Rectal smooth muscle tissue (tissue), 1 donor: ENCODE data around the gene TJP2.
"Not testable (repeated sequence)": the region's sequence is repeated elsewhere in the genome, so short reads cannot be mapped to it uniquely, and the experiment has no call there.

Experiments used
- H3K27ac ChIP-seq: one replicate; pipeline ENCODE4 v1.7.0; 2013; ENCODE audit warnings: low read depth, low read length, inconsistent platforms
- H3K27me3 ChIP-seq: one replicate; pipeline ENCODE4 v1.7.0; 2013; ENCODE audit warnings: low read length; ENCODE audit not compliant: control insufficient read depth, insufficient read depth
- H3K36me3 ChIP-seq: one replicate; pipeline ENCODE4 v1.7.0; 2013; ENCODE audit warnings: low read length; ENCODE audit not compliant: control insufficient read depth, insufficient read depth
- H3K4me1 ChIP-seq: one replicate; pipeline ENCODE4 v1.7.0; 2013; ENCODE audit warnings: low read length; ENCODE audit not compliant: control insufficient read depth, insufficient read depth
- H3K4me3 ChIP-seq: one replicate; pipeline ENCODE4 v1.7.0; 2013; ENCODE audit warnings: low read length
- H3K9ac ChIP-seq: one replicate; pipeline ENCODE4 v1.7.0; 2013; ENCODE audit warnings: low read length

Gene TJP2

GRCh38 chr9:69145144-69145715 lies 28.8 kb upstream of the TJP2 start:
- Histone ChIP-seq H3K4me3 (no peak overlapping the region), H3K27ac (no peak overlapping the region), H3K4me1 (no peaks in the 10 kb centered on the region), H3K36me3 (no peaks in the 10 kb centered on the region), H3K9ac (no peak overlapping the region), H3K27me3 (no peaks in the 10 kb centered on the region)

GRCh38 chr9:69147041-69147834 lies 26.8 kb upstream of the TJP2 start:
- Histone ChIP-seq H3K27me3 (no peaks in the 10 kb centered on the region), H3K36me3 (no peaks in the 10 kb centered on the region), H3K9ac (no peak overlapping the region), H3K4me3 (no peak overlapping the region), H3K4me1 (peaks cover 1% of the 10 kb centered on the region), H3K27ac (no peak overlapping the region)

DNA sequence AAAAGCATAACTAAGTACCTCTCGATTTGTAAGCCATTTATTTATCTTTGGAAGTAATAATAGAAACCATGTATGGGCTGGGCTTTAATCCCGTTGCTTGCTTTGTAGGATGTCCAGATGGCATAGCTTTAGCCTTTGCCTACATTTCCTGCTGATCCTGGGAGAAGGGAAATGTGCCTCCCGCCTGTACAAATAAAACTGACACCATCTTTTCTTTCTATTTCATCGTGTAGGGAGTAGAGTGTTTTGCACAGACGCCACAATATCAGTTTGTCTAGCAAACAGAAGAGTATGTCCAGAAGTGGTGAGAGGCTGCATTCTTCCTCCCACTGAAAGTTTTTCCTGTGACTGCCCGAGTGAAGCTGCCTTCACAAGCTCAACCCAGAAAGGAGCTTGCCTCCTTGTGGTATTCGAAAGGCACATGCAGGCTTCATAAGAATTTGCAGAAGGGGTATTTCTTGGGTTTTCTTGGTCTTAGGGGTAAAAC lies 24.7 kb upstream of the TJP2 start:
- Histone ChIP-seq H3K4me3 (no peak overlapping the region), H3K27me3 (no peaks in the 10 kb centered on the region), H3K9ac (no peak overlapping the region), H3K36me3 (no peaks in the 10 kb centered on the region), H3K4me1 (peaks cover 4% of the 10 kb centered on the region), H3K27ac (peak overlapping the region; percentile 18)

DNA sequence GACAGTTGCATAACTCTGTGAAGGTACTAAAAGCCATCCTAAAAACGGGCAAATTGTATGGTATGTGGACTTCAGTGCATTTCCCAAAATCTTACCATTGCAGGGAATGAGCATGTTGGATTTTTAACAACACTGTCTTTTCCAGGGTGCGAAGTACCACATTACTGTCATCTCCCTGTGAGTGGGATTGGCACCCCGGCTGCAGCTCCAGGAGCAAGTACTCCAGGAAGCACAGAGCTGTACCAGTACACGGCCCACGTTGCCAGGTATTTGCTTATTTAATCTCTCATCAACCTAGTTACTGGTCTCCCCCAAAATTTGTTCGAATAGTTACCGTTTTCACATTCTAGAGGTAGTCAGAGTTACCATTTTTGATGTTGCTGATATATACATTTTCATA lies 22.6 kb upstream of the TJP2 start:
- Histone ChIP-seq H3K4me1 (peaks cover 4% of the 10 kb centered on the region), H3K27ac (no peak overlapping the region), H3K4me3 (no peak overlapping the region), H3K27me3 (no peaks in the 10 kb centered on the region), H3K36me3 (no peaks in the 10 kb centered on the region), H3K9ac (no peak overlapping the region)

DNA sequence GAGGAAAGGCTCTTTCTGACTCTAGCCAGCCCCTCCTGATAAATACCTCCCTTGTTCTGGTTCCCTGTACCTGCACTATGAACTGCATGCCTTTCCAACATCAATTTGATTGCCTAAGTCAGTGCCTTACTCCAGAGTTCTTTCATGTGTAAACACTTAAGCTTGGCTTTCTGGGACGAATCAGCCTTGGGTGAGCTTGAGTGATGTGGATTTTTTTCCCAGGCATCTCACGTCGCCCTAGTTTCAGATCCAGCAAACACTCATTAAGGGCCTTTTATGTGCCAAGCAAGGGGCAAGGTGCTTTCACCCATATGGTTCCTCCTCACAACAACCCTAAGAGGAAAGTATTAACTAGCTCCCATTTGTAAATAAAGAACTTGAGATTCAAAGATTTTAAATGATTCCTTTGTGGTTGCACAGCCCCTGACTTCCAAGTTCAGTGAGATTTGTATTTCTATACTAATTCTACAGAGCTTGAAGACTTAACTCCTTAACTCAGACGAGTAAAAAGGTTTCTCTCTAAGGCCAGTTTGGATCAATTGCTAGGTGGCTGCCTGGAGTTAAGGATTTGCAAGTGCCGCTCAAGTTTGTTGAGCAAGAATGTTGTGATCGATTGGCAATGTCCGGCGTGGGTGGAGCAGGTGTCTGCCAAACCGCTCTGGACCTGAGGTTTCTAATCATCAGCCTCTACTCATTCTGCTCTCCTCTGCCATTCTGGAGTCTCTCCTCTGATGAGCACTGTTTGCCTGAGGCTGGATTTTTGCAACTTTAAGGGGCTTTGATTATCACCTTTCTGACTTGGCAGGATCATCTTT lies 20.2 kb upstream of the TJP2 start:
- no peak overlapping the region for H3K9ac ChIP-seq
- no peak overlapping the region for H3K4me3 ChIP-seq
- H3K36me3 ChIP-seq = no peaks in the 10 kb centered on the region
- no peak overlapping the region for H3K27ac ChIP-seq
- peaks cover 4% of the 10 kb centered on the region for H3K4me1 ChIP-seq
- H3K27me3 ChIP-seq = no peaks in the 10 kb centered on the region

DNA sequence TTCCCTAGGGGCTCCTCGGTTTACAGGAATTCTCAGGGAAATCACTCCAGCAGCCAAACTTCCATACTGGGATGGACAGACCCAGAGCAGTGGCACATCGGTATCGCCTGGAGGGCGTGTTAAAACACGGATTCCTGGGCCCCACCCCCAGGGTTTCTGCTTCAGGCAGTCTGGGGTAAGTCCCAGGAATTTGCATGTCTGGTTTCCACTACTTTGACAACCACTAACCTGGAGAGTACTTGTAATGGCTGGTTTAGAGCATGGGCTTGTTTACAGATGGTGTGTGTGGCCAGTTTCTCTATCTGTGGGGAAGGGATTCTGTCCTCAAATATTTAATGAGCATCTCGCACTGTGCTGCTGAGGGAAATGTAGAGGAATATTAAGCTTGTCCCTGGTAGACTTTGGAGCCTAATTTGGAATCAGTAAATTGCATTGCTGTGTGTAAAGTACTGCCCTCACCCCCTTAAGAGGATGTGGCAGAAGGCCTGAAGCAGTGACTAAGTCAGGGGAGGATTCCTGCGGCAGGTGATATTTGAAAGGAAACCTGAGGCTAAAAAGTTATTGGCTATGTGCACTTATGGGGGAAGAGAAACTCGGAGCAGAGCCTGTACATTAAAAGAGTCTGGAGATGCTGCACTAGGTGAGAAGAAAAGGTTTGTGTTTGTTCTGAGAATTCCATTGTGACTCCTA lies 18.6 kb upstream of the TJP2 start:
- no peak overlapping the region for H3K27ac ChIP-seq
- H3K27me3 ChIP-seq = no peaks in the 10 kb centered on the region
- H3K4me3 ChIP-seq = no peak overlapping the region
- peaks cover 4% of the 10 kb centered on the region for H3K4me1 ChIP-seq
- no peaks in the 10 kb centered on the region for H3K36me3 ChIP-seq
- H3K9ac ChIP-seq = no peak overlapping the region

- Histone ChIP-seq H3K9ac (no peak overlapping the region), H3K36me3 (no peaks in the 10 kb centered on the region), H3K27me3 (no peaks in the 10 kb centered on the region), H3K27ac (no peak overlapping the region), H3K4me1 (no peaks in the 10 kb centered on the region), H3K4me3 (no peak overlapping the region)
These were observed 16.2 kb upstream of the TJP2 start for GRCh38 chr9:69157751-69158466.

DNA sequence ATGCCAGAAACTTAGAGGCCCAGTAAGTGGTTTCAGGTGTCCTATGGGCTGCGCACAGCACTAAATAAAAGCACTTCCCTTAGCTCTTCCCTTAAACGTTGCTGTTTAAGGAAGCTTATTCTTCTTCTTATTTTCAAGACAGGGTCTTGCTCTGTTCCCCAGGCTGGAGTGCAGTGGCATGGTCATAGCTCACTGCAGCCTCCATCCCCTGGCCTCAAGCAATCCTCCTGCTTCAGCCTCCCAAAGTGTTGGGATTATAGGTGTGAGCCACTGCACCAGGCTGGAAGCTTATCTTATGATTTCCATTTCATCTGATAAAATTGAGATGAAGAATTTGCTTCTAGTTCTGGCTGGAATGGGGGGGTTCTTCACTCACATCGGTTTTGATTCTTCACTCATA lies 15.6 kb upstream of the TJP2 start:
- H3K4me3 ChIP-seq = no peak overlapping the region
- H3K4me1 ChIP-seq = no peaks in the 10 kb centered on the region
- H3K36me3 ChIP-seq = no peaks in the 10 kb centered on the region
- H3K9ac ChIP-seq = no peak overlapping the region
- H3K27ac ChIP-seq = no peak overlapping the region
- no peaks in the 10 kb centered on the region for H3K27me3 ChIP-seq

- not testable (repeated sequence) for H3K27ac ChIP-seq, H3K4me1 ChIP-seq, H3K9ac ChIP-seq, H3K36me3 ChIP-seq, H3K27me3 ChIP-seq, H3K4me3 ChIP-seq
These were observed 9.5 kb upstream of the TJP2 start for GRCh38 chr9:69164573-69164972.

DNA sequence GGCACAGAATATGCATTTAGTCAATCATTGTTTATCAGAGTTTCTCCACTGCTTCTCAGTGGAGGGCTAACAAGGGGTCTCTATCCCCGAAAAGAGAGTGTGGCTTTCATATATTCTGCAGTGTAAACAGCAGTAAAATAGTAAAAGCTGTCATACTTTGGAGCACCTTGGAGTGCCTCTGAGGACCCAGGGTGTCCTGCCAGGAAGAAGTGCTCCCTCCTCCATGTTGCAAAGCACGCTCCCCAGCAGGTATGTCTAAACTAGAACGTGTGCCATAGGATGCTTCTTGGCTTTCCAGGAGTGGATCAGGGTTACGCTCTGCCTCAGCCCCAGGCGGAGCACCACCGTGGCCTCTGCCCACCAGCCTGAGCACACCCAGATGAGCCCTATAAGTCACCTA lies 8.5 kb upstream of the TJP2 start:
- Histone ChIP-seq H3K27ac (no peak overlapping the region), H3K9ac (no peak overlapping the region), H3K27me3 (no peaks in the 10 kb centered on the region), H3K36me3 (no peaks in the 10 kb centered on the region), H3K4me1 (no peaks in the 10 kb centered on the region), H3K4me3 (no peak overlapping the region)

GRCh38 chr9:69168709-69169217 lies 5.3 kb upstream of the TJP2 start:
- Histone ChIP-seq H3K9ac (no peak overlapping the region), H3K27ac (no peak overlapping the region), H3K4me1 (peaks cover 5% of the 10 kb centered on the region), H3K36me3 (no peaks in the 10 kb centered on the region), H3K4me3 (no peak overlapping the region), H3K27me3 (no peaks in the 10 kb centered on the region)
